HG03280 (cell line): ENCODE results near the gene MYT1.

Experiments
- ATAC-seq: cut with Tn5 transposase; IDR thresholded peaks from one replicate; pipeline ENCODE4 v1.9.1; 2021; ENCODE audit warnings: mild to moderate bottlenecking, moderate library complexity; ENCODE audit not compliant: unreplicated experiment

Gene MYT1

DNA sequence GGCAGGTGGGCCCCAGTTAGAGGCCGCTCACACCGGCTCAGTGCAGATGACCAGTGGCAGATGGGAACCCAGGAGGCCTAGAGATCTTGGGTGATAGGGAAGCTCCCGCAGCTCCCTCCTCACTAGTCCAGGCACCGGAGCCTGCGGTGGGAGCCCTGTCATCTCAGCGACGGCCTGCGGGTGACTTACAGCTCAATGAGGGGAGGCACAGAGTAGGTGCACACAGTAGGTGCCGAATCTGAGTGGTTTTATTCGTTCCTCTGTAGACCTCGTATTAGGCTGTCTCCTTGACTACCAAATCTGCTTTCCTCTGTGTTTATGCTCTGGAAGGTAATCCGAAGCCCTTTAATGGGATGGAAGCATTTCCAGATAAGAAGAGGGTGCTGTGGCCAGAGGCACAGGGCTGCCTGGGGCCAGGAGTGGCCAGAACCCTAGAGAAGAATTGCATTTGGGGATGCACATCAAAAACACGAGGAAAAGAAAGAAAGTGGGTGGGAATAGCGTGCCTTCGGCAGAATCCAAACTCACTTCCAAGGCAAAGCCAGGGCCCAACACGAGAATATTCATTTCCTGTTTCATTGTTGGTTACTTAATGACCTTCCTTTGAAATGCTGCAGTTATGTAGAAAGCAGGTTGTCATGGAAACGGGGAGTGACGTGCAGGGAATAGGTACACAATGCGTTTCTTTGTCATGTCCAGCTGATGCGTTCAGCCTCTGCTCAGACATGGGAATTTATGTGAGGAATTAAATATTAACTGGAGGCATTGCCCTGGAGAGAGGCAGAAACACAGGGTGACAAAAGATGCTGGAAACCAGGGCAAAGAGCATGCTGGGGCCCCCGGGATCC is 24.7 kb downstream of the MYT1 start:
- ATAC-seq = no peak

DNA sequence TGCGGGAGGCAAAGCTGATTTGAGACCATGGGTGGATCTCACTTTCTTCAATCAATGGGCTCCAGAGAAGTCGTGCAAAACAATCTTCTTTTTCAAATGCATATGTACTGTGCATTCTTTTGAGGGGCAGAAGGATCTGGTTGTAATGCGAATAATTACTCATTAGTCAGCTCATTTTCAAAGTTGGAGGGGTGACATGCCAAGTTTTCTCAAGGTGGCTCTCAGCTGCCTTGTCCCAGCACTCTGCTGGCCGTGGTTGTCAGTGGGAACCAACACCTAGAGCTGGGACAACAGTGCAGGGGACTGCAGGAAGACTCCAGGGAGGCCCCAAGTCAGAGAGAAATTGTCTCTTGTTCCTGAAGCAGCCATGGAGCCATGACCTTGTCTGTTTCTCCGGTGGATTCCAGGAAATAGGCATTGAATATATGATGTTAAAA is 25.3 kb downstream of the MYT1 start:
- no peak for ATAC-seq

DNA sequence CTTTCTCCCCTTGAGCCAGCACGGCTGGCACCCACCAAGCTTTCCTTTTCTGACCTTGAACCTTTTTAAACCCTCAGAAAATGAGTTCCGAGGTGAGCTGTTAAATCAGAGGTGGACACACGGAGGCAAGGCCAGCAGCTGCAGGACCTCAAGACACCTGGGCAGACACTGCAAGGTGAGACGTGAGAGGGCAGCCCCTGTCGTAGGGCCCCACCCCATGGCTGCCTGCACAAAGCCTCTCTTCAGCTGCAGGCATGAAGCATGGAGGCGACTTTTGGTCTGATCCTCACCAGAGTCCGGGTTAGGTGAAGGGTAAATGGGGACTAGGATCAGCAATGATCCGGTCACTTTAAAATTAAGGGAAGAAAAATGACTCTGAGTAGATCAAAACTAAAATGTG is 25.7 kb downstream of the MYT1 start:
- ATAC-seq = no peak

DNA sequence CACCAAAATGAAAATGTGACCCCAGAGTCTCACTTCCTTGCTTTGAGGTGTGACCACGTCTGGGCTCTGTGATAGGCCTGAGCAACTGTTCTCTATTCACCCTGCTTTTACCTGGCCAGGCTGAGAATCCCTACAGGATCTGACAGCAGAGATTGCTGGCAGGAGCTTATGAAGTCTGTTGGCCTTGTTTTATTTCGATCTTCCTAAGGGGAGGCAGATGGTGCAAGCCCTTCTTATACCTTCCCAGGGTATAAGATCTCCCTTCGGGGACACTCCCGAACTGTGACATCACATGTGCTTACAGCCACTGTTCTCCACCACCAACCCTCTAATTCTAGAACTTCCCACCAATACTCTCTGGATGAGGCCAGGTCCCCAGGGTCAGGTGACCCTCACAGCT is 26.8 kb downstream of the MYT1 start:
- no peak for ATAC-seq

DNA sequence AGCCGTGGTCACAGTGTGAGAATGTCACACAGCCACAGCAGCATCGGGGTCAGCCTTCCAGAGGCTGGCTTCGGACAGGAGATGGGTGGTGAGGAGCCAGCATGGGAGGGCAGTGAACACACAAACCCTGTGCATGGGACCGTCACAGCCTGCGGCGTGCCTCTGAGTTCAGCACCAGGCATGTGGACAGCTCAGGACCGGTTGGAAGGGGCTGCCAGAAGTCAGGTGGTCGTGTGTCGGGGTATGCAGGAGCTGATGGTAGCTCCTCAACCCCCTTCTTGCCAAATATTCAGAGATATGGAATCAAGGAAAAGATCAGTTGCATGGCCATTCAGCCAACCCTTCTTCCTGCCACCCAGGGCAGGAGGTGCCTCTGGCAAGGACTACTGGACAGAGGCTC is 28.2 kb downstream of the MYT1 start:
- ATAC-seq = no peak

DNA sequence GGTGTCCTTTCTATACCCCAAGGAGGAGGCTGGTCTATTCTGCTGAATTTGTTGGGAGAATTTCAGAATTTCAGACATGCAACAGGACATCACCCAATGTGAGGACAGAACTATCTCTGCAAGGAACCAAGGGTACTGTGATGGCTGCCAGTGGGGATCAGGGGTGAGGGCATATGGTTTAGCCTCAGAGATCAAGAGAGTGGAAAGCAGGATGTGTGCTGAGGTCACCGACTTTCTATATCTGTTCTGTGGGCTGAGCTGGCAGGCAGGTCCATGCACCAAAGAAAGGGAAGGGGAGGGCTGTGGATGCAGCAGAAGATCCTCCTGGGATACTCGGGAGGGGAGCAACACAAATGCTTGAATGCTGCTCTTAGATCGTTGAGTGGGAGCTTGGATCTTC is 28.8 kb downstream of the MYT1 start:
- ATAC-seq = no peak

DNA sequence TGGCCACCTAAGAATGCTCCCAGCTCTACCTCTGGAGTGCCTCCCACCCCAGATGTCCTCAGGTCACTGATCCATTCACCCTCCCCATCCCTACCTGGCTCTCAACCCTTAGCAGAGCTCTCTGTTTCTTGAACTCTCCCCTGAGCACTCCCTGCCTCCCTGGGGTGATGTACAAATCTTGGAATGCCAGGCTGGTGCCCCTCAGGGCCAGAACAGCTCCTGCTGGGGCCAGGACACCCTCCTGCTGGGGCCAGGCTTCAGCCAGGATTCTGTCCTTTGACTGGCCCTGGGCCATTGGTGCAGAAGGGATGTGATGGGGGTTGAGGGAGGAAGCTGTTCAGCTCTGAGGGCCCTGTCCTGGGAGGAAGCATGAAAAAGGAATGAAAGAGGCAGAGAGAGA is 30.0 kb downstream of the MYT1 start:
- no peak for ATAC-seq

DNA sequence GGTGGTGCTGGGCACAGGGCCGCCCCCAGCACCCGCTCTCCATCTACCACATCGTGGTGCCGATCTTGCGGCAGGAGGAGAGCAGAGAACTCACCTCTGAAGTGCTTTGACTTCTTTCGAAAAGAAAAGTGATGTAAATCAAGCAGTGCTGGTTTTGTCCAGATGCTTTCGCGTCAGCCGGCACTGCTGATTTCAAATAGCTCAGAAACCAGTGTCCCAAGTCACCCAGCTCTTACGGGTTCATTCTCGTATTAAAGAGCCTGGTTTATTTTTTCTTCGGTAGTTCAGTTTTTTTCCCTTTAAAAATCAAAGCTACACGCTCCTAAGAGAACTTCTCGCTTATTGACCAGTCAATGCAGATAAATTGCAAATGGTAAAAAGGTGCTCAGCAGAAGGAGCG is 32.1 kb downstream of the MYT1 start:
- ATAC-seq = no peak

DNA sequence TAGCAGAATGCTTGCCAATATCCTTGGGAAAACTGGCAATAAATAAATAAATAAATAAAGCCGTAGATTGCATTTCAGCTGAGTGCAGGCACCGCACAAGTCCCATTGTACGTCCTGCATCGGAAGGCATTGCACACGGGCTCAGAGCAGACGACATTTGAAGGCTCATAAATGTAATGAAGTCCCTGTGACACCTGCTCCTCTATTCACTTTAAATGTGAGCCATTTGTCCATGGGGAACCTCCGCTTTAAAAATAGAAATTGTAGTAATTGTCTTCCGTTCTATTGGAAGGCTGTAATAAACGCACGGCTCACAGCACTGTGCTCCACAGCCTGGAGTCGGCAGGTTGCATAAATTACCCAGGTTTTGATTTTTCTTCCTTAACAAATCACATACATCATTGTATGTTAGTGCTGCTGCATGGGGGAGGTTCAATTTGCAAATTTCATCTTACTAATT is 32.6 kb downstream of the MYT1 start:
- ATAC-seq = no peak

DNA sequence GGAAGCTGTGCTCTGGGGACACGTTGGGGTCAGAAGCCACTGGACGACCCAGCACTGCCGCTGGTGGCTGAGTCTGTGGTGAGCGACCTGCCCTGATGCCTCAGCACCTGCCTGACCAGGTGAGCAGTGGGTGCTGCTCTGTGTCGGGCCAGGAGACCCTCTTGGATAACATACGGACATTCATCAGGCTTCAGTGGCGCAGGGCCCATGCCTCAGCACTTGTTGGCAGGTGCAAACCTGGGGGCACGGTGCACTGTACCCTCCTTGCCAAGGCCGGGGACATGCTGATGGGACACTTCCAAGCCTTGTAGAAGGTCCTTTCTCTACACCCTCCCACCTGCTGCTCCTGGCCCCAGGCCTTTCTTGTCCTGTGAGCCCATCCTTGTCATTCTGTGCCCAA is 34.1 kb downstream of the MYT1 start:
- no peak for ATAC-seq

DNA sequence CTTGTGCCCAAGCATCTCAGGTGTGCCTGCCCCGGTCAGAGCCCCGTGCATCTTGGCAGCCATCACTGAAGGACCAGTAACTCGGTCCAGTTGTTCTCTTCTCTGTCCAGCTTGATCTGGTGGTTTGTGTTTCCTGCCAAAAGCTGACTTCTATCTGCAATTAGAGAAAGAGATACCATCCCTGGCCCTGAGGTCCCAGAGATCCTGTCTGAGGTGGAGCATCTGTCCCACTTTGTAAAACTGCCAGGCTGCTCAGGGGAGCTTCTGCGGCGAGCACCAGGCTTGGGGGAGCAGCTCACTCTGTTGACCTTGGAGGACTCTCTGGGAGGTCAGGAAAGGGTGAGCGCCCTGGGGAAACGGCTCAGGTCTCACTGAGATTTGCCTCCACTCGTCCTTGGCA is 35.1 kb downstream of the MYT1 start:
- ATAC-seq = no peak

DNA sequence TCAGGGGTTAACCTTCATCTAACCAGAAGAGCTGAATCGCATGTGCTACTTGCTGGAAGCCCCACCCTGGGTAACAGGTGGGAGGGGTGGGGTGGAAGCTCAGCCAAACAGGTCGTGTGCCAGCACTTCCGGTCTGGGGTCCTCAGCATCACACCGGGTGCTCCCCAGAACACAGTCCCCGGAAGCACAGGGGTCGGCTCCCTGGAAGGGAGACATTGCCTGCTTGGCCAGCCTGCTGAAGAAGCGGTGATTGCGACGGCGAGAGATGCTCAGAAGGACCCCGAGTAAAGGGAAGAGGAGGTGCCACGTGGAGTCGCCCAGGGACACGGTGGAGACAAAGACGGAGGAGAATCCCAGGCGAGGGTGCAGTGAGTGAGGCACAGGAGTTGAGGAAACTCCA is 36.5 kb downstream of the MYT1 start:
- ATAC-seq = no peak

DNA sequence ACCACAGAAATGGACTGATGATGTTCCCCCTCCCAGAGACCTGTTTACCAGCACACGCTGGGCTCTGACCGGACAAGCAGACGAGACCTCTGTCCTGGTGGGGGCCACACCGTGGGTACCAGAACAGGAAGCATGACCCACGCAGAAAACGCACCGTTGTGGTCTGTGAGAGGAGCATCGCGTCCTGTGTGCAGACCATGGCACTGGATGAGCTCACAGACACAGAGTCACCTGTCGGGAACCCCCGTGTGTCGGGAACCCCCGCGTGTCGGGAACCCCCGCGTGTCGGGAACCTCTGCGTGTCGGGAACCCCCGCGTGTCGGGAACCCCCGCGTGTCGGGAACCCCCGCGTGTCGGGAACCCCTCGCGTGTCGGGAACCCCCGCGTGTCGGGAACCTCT is 37.4 kb downstream of the MYT1 start:
- ATAC-seq = no peak

DNA sequence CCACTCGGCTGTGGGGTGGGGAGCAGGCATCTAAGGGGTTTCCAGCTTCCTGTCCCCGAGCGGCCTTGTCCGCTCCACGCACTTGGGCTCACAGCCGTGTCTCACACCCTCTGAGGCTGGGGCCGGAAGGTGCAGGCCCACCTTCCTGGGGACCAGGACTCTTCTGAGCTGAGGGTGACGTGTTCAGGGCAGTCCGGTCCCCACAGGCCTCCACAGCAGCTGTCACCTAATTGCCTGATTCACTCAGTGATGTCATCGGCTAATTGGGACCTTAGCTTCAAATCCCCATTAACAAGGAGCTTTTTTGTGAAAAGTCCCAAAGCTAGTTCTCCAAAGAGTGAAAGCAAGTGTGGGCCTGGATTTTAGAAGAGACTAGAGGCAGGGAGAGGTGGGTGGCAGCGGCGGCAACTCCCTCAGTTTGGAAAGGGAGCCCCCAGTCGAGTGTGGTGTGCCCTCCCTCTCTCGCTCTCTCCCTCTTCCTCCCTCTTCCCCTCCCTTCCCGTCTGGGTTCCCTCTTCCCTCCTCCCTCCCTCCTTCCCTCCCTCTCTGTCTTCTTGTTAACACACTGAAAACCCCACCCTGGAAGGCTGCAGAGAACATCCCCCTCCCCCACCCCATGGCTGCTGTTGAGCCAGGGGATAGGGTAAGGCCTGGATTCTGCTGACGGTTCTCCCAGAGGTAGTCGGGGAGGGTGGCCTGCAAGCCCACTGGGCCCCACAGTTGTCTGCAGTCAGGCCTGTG is 39.0 kb downstream of the MYT1 start:
- no peak for ATAC-seq

DNA sequence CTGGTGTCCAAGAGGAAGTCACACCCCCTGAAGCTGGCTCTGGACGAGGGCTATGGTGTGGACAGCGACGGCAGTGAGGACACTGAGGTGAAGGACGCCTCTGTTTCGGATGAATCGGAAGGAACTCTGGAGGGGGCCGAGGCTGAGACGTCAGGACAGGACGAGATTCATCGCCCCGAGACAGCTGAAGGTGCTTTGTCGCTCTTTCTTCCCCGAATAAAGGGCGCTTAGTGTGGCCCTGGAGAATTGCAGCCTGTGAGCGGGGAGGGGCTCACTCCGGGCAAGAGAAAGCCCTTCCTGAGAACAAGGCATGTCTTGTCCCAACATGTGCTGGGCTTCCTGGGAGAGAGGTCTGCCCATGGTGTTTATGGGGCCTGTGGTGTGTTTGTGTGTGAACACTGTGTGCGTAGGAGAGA is 41.4 kb downstream of the MYT1 start:
- ATAC-seq = no peak

DNA sequence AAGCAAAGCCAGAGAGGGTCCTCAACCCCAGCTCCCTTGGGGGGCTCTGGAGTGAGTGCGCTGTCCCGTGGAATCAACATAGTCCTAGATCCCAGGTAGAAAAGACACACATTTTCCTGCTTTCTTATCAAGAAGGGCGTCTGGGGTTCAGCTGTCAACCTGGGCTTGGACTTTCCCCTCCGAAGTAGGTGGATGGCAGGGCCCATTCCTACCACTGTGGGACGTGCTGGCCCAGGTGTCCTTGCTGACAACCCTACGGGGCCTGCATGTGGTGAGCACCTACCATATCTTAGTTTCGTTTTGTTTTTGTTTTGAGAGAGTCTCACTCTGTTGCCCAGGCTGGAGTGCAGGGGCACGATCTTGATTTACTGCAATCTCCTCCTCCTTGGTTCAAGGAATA is 42.4 kb downstream of the MYT1 start:
- no peak for ATAC-seq

DNA sequence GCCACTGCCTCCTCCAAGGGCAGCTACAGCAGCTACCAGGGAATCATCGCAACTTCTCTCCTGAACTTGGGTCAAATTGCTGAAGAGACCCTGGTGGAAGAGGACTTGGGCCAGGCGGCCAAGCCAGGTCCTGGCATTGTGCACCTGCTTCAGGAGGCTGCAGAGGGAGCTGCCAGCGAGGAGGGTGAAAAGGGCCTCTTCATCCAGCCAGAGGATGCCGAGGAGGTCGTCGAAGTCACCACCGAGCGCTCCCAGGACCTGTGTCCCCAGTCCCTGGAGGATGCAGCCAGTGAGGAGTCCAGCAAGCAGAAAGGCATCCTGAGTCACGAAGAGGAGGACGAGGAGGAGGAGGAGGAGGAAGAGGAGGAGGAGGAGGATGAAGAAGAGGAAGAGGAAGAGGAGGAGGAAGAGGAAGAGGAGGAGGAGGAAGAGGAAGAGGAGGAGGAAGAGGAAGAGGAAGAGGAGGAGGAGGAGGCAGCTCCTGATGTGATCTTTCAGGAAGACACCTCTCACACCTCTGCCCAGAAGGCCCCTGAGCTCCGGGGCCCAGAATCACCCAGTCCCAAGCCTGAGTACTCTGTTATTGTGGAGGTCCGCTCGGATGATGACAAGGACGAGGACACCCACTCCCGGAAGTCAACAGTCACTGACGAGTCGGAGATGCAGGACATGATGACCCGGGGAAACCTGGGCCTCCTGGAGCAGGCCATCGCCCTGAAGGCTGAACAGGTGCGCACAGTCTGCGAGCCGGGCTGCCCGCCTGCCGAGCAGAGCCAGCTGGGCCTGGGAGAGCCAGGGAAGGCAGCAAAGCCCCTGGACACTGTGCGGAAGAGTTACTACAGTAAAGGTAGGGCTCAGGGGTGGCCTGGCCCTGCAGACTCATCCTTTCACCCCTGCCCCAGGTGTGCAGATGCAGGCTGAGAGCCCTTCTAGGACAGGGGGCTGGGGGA is 43.7 kb downstream of the MYT1 start:
- ATAC-seq = no peak

DNA sequence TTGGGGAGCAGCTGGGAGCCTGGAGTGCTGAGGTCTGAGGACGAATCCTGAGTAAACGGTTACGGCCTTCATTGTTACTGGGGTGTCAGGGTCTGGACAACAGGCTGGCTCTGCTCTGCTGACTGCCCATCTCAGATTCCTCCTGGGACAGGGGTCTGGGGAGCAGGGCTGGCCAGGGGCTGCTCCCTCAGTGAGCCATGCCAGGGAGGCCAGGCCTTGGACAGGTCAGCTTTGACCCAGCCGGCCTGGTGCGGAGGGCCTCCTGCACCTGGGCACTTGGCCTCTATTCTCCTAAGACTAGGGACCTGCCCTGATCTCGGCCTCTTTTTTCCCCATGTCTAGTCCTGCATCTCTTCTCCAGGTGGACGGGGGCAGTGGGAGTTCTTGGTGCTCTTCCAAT is 44.9 kb downstream of the MYT1 start:
- no peak for ATAC-seq

DNA sequence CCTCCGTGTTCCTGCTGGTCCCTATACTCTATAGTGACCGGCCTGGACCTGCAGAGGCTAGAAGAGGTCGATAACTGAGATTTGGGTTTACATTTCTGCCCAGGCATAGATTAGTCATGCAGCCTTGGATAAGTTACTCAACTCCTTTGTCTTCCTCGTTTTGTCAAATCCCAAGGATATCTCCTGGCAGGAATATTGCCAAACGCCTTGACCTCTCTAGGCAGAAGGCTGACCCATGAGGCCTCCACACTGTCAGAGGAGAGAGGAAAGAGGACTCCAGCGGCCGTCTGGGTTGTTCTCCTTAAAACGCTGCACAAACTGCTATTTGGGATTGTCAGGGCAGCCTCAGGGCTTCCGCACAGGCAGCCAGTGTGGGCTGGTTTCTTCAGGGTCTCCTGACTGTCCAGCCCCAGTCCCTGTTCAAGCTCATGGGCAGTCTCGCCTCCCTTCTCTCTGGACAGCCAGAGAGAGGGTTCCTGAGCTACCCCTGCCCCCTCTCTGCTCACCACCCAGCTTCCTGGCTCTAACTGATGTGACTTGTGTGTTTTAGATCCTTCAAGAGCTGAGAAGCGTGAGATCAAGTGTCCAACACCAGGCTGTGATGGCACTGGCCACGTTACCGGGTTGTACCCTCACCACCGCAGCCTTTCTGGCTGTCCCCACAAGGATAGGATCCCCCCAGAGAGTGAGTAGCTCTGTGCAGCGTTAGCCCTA is 46.6 kb downstream of the MYT1 start:
- ATAC-seq = no peak

DNA sequence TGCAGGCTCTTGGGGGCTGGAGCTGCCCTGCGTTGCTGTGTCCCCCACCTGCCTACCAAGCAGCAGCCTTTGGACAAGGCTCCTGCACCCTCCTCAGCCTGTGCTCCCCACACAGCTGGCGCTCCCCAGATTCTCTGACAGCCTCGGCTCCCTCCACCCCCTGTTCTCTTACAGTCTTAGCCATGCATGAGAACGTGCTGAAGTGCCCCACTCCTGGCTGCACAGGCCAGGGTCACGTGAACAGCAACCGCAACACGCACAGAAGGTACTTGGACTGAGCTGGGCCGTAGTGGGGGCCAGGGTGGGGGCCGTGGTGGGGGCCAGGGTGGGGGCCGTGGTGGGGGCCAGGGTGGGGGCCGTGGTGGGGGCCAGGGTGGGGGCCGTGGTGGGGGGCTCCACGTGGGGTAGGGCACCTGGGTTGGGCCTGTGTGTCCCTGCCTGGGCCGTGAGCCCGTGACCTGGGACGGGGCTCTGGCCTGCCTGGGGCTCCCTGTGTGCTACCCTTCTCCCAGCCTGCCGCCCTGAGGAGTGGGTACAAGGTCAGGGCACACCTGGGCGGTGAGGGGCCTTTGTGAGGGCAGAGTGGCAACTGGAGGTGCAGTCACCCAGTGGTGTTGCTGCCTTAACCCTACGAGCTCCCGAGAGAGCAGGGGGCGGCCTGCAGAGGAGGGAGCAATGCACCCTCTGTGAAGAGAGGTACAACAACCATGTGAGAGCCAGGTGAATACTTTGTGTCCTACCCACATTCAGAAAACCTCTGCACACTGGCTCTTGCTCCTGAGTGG is 47.8 kb downstream of the MYT1 start:
- ATAC-seq = no peak
